ENCODE results near the gene PURA.

Gene PURA

DNA sequence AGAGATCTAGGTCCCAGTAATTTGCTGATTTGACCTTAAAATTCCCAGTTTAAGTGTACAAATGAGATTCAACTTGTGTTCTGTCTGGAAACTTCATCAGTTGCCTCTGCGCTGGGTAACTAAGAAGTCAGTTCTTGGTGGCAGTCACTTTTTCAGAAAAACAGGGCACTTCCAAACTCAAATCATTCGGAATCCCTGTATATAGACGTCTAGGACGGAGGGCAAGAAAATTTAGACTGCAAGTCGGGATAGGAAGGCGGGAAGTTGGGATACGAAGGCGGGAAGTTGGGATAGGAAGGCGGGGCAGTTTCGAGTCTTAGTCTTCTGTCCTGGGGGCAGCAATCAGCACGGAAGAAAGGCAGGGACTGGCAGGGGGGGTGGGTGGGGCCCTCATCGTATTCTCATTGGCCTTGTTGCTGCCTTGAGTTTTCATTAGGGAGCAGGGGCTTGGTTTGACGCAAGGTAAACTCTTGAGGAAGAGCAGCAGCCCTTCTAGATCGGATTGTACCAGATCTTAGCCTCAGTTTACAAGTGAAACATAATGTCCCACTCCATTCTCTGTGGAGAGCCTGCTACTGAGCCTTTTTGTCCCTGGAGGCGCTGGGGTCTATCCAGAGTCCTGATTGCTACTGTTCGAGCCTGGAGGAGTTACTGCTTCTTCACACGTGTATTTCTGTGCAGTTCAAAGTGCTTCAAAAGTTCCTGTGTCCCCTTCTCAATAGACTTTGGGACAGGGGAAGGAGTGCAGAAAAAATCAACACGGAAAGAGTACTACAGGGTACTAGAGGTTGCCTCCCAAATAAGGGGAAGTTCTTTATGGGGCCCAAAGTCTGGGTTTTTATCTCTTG lies 2.7 kb upstream of the PURA start (continued):
- TF ChIP-seq YY2 (tag by site-specific recombination; IDR thresholded peaks at IDR 0.05): no peak
- TF ChIP-seq YY1 (tag by site-specific recombination; IDR thresholded peaks at IDR 0.05): no peak
- TF ChIP-seq KLF8 (tag by site-specific recombination; IDR thresholded peaks at IDR 0.05): 0 out of 2 replicates have a peak, but pooled peaks have one; percentile 25
- no peak for TF ChIP-seq ZNF560 (tag by site-specific recombination; IDR thresholded peaks at IDR 0.05; ENCODE audit: borderline replicate concordance)
- TF ChIP-seq HOXC10 (CRISPR knock-in tag; IDR thresholded peaks at IDR 0.05): no peak
- no peak for TF ChIP-seq ZNF37A (tag by site-specific recombination; IDR thresholded peaks at IDR 0.05)
- TF ChIP-seq, protein P1, sequence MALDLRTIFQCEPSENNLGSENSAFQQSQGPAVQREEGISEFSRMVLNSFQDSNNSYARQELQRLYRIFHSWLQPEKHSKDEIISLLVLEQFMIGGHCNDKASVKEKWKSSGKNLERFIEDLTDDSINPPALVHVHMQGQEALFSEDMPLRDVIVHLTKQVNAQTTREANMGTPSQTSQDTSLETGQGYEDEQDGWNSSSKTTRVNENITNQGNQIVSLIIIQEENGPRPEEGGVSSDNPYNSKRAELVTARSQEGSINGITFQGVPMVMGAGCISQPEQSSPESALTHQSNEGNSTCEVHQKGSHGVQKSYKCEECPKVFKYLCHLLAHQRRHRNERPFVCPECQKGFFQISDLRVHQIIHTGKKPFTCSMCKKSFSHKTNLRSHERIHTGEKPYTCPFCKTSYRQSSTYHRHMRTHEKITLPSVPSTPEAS (tag by site-specific recombination; IDR thresholded peaks at IDR 0.05): no peak
- TF ChIP-seq ZNF510 (tag by site-specific recombination; IDR thresholded peaks at IDR 0.05; ENCODE audit: insufficient replicate concordance): no peak
- TF ChIP-seq ZBTB17 (tag by site-specific recombination; IDR thresholded peaks at IDR 0.05): peak; percentile 44
- TF ChIP-seq, protein P2, sequence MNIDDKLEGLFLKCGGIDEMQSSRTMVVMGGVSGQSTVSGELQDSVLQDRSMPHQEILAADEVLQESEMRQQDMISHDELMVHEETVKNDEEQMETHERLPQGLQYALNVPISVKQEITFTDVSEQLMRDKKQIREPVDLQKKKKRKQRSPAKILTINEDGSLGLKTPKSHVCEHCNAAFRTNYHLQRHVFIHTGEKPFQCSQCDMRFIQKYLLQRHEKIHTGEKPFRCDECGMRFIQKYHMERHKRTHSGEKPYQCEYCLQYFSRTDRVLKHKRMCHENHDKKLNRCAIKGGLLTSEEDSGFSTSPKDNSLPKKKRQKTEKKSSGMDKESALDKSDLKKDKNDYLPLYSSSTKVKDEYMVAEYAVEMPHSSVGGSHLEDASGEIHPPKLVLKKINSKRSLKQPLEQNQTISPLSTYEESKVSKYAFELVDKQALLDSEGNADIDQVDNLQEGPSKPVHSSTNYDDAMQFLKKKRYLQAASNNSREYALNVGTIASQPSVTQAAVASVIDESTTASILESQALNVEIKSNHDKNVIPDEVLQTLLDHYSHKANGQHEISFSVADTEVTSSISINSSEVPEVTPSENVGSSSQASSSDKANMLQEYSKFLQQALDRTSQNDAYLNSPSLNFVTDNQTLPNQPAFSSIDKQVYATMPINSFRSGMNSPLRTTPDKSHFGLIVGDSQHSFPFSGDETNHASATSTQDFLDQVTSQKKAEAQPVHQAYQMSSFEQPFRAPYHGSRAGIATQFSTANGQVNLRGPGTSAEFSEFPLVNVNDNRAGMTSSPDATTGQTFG (tag by site-specific recombination; IDR thresholded peaks at IDR 0.05; ENCODE audit: borderline replicate concordance): no peak
- TF ChIP-seq ZIC2 (tag by site-specific recombination; IDR thresholded peaks at IDR 0.05): no peak
- no peak for TF ChIP-seq ZNF433 (tag by site-specific recombination; IDR thresholded peaks at IDR 0.05; ENCODE audit: low read depth)
- TF ChIP-seq ZNF10 (tag by site-specific recombination; IDR thresholded peaks at IDR 0.05): peak; percentile 21; the same call in 1 of the 2 replicates
- no peak for TF ChIP-seq MEIS1 (CRISPR knock-in tag; IDR thresholded peaks at IDR 0.05; ENCODE audit: borderline replicate concordance)
- no peak for TF ChIP-seq ZNF473 (tag by site-specific recombination; IDR thresholded peaks at IDR 0.05)
- TF ChIP-seq ZNF239 (tag by site-specific recombination; IDR thresholded peaks at IDR 0.05): no peak
- TF ChIP-seq, protein P3, sequence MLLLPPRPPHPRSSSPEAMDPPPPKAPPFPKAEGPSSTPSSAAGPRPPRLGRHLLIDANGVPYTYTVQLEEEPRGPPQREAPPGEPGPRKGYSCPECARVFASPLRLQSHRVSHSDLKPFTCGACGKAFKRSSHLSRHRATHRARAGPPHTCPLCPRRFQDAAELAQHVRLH (tag by site-specific recombination; IDR thresholded peaks at IDR 0.05): no peak
- TF ChIP-seq ZNF174 (tag by site-specific recombination; IDR thresholded peaks at IDR 0.05): no peak
- peak; percentile 47 for TF ChIP-seq SP3 (tag by site-specific recombination; IDR thresholded peaks at IDR 0.05)
- TF ChIP-seq, protein P4, sequence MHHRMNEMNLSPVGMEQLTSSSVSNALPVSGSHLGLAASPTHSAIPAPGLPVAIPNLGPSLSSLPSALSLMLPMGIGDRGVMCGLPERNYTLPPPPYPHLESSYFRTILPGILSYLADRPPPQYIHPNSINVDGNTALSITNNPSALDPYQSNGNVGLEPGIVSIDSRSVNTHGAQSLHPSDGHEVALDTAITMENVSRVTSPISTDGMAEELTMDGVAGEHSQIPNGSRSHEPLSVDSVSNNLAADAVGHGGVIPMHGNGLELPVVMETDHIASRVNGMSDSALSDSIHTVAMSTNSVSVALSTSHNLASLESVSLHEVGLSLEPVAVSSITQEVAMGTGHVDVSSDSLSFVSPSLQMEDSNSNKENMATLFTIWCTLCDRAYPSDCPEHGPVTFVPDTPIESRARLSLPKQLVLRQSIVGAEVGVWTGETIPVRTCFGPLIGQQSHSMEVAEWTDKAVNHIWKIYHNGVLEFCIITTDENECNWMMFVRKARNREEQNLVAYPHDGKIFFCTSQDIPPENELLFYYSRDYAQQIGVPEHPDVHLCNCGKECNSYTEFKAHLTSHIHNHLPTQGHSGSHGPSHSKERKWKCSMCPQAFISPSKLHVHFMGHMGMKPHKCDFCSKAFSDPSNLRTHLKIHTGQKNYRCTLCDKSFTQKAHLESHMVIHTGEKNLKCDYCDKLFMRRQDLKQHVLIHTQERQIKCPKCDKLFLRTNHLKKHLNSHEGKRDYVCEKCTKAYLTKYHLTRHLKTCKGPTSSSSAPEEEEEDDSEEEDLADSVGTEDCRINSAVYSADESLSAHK (tag by site-specific recombination; IDR thresholded peaks at IDR 0.05): no peak
- peak; percentile 84 for TF ChIP-seq REST (tag by site-specific recombination; IDR thresholded peaks at IDR 0.05)
- TF ChIP-seq ZNF843 (tag by site-specific recombination; IDR thresholded peaks at IDR 0.05): no peak
- no peak for TF ChIP-seq FEZF1 (tag by site-specific recombination; IDR thresholded peaks at IDR 0.05)
- TF ChIP-seq, protein P5, sequence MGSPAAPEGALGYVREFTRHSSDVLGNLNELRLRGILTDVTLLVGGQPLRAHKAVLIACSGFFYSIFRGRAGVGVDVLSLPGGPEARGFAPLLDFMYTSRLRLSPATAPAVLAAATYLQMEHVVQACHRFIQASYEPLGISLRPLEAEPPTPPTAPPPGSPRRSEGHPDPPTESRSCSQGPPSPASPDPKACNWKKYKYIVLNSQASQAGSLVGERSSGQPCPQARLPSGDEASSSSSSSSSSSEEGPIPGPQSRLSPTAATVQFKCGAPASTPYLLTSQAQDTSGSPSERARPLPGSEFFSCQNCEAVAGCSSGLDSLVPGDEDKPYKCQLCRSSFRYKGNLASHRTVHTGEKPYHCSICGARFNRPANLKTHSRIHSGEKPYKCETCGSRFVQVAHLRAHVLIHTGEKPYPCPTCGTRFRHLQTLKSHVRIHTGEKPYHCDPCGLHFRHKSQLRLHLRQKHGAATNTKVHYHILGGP (tag by site-specific recombination; IDR thresholded peaks at IDR 0.05): no peak
- no peak for TF ChIP-seq ZNF114 (tag by site-specific recombination; IDR thresholded peaks at IDR 0.05)
